Tongue (tissue), 2 donors: Measurements from ENCODE around the gene PVR. TPM values are rescaled to one million over a fixed set of nuclear protein-coding genes. Genes with fewer than 3 reads are reported as not detected.
"Not testable (repeated sequence)": the region's sequence is repeated elsewhere in the genome, so short reads cannot be mapped to it uniquely, and the experiment has no call there.

ENCODE experiments used
- DNase-seq: peaks from one replicate; pipeline ENCODE4 v3.0.0-alpha.2; 2015
- total RNA-seq: library from RNA; depleted of rRNA; stranded (reverse); fragments of >200 nt; gene quantifications from one replicate; pipeline ENCODE4 v1.2.3, GENCODE V29; 2014

The PVR gene
- total RNA-seq, 1 donor from 2014 or later, result 69.0 TPM

DNA sequence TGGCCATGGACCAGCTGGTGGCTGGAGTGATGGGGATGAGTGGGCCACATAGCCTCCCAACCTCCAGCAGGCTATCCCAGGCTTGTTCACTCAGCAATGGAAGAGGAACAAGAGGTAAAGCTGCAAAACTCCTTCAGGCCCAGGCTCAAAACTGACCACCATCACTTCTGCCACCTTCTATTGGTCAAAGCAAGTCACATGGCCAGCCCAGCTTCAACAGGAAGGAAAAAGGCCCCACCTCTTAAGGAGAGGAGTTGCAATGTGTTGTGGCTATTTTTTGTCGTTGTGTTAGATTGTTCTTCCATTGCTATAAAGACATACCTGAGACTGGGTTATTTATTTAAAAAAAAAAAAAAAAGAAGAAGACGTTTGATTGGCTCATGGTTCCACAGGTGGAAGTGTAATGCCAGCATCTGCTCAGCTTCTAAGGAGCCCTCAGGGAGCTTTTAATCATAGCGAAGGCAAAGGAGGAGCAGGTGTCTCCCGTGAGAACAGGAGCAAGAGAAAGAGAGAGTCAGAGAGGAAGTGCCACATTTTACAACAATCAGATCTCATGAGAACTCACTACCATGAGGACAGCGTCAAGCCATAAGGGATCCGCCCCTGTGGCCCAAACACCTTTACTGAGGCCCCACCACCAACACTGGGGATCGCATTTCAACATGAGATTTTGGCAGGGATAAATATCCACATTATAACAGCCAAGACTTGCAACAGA lies 24.9 kb upstream of the PVR start:
- DNase-seq, result no peak

GRCh38 chr19:44620667-44621066 lies 23.0 kb upstream of the PVR start:
- no peak for DNase-seq

DNA sequence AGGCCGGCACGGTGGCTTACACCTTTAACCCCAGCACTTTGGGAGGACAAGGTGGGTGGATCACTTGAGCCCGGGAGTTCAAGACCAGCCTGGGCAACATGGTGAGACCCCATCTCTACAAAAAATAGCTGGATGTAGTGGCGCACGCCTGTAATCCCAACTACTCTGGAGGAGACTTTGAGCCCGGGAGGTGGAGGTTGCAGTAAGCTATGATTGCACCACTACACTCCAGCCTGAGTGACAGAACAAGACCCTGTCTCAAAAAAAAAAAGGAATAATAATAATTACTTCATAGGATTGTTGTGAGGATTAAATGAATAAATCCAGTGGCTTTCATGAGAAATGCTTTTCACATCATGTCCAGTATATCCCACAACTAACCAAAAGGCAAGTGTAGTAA lies 22.3 kb upstream of the PVR start:
- no peak for DNase-seq

DNA sequence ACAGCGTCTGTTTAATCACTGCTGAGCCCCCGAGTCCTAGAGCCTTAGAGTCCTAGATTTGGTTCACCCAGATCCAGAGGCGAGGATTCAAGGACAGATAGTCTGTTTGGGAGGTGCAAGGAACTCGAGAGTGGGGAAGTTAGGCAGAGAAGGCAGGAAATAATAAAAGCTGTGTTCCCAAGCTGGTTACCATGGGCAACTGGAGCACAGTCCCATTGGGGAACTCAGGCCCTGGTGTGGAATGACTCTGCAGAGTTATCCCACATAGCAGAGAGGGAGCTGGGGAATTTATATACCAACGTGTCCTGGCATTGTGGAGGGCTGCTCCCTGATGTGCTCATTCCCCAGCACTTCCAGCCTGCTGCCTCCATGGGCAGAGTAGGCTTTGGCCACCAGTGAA lies 20.6 kb upstream of the PVR start:
- no peak for DNase-seq

GRCh38 chr19:44623626-44624025 lies 20.1 kb upstream of the PVR start:
- peak; percentile 41 for DNase-seq

GRCh38 chr19:44624840-44625354 lies 18.8 kb upstream of the PVR start:
- DNase-seq, result no peak

GRCh38 chr19:44625637-44626036 lies 18.1 kb upstream of the PVR start:
- not testable (repeated sequence) for DNase-seq

DNA sequence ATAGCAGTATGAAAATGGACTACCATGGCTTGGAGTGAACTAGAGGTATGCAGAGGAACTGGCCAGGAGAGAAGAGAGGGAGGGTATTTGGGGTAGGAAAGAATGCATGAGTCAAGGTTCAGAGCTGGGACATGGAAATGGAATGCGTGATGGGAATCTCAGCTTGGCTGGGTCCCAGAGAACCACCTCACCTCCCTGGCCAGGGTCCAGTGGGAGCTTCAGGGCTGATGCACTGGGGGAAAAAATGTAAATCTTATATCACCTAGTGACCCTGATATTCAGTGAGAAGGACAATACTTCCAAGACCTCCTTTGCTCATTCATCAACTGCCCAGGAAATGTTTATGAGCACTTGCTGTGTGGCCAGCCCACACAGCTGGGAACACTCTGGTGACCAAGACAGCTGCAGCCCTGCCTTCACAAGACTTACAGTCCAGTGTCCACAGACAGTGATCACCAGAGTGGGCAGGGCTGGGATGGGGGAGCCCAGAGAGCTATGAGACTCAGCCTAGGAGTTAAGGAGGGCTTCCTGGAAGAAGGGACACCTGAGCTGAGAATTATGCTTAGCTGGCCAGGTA lies 17.6 kb upstream of the PVR start:
- DNase-seq, result no peak

GRCh38 chr19:44627631-44628030 lies 16.1 kb upstream of the PVR start:
- no peak for DNase-seq

- no peak for DNase-seq
Measured at GRCh38 chr19:44628793-44629192, 14.9 kb upstream of the PVR start.

DNA sequence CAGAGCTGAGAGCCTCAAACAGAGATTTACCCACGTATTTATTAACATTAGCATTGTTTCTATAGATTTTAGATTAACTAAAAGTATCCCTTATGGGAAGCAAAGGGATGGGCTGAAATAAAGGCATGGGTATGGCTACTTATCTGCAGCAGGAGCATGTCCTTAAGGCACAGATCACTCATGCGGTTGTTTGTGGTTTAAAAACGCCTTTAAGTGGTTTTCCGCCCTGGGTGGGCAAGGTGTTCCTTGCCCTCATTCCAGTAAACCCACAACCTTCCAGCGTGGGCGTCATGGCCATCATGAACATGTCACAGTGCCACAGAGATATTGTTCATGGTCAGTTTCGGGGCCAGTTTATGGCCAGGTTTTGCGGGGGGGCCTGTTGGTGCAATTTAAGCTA lies 12.1 kb upstream of the PVR start:
- DNase-seq, result not testable (repeated sequence)

- DNase-seq, result not testable (repeated sequence)
Measured at GRCh38 chr19:44634058-44634457, 9.7 kb upstream of the PVR start.

DNA sequence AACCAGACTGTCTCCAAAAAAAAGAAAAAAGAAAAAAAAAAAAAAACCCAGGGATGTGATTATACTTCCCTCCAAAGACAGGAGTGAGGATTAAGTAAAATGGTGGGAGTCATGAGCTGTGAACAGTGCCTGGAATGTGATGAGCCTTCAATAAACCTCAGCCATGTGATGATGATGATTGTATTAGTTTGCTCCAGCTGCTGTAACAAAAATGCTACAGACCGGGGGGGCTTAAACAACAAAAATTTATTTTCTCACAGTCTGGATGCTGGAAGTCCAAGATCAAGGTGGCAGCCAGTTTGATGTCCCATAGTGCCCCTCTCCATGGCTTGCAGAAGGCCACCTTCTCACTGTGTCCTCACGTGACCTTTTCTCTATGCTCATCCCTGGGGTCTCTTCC lies 8.9 kb upstream of the PVR start:
- no peak for DNase-seq

GRCh38 chr19:44635581-44636438 lies 7.9 kb upstream of the PVR start:
- DNase-seq, result peak; percentile 78

- no peak for DNase-seq
Measured at GRCh38 chr19:44636439-44637389, 7.0 kb upstream of the PVR start.

- DNase-seq, result no peak
Measured at GRCh38 chr19:44637390-44637764, 6.3 kb upstream of the PVR start.

DNA sequence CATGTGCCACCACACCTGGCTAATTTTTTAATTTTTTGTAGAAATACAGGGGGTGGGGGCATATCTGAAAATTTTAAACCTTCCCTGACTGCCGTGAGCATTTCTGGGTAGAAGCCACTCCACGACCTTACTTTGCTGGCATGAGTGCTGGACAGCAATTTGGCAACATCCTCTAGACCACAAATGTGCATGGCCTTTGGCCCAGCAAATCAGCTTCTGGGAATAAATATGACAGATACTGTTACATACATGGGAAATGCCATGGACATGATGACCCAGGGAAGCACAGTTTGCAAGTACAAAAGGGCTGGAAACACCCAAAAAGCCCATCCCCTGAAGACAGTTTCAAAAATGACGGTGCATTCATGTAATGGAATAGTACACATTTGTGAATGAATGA lies 3.2 kb upstream of the PVR start:
- peak; percentile 35 for DNase-seq

GRCh38 chr19:44641501-44642265 lies 2.0 kb upstream of the PVR start:
- DNase-seq, result no peak

- no peak for DNase-seq
Measured at GRCh38 chr19:44642377-44642776, 1.3 kb upstream of the PVR start.

DNA sequence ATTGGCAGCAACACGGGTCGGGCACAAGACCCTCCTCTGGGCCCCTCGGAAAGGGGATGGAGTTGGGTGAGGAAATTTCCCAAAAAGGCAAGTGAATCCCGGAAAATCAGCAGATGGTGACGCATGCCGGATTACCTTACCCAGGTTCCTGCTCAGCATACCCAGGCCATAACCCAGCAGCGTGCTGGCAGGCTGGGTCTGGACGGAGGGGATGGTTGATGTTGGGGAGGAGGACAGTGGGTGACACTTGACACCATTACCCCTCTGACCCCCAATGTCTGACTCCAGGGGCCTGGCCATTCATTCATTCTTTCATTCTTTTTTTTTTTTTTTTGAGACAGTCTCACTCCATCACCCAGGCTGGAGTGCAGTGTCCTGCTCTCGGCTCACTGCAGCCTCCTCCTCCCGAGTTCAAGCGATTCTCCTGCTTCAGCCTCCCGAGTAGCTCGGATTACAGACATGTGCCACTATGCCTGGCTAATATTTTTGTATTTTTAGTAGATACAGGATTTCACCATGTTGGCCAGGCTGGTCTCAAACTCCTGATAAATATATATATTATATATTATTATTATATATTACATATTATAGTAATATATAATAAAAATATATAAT lies 799 bp downstream of the PVR start:
- DNase-seq, result peak; percentile 61
